T-cell (primary cell): ENCODE results near the gene ZNF608. TPM values are rescaled to one million over a fixed set of nuclear protein-coding genes. Genes with fewer than 3 reads are reported as not detected.
A peak's percentile ranks its signal among the peaks of the same experiment; 100 is the strongest.

ENCODE experiments used
- ATAC-seq, 4 experiments: fragments of 200-7000 bp in 3 of 4; fragments of 150-1000 bp in 1 of 4; cut with Tn5 transposase; replicated peaks in 1 of 4; 1 replicate in 3 of 4; 2 replicates in 1 of 4; pipeline ENCODE4 v1.10.0; 2021; ENCODE audit warnings: moderate library complexity in 3 of 4, mild to moderate bottlenecking in 2 of 4, moderate number of reproducible peaks in 1 of 4
- CTCF ChIA-PET, 2 donors: fragments of 300-600 bp; sonication (Branson Sonifier 250); formaldehyde crosslinking; loops; one replicate each; lab custom pipeline; 2022; ENCODE audit warnings: antibody characterized with exemption in 2 of 2; lab: Charles Lee
- POLR2A ChIA-PET, 2 donors: fragments of 300-600 bp; sonication (Branson Sonifier 250); formaldehyde crosslinking; loops; one replicate each; lab custom pipeline; 2022; ENCODE audit warnings: antibody characterized with exemption in 2 of 2; lab: Charles Lee
- DNase-seq, 35 experiments: peaks; one replicate each; pipeline versions ENCODE4 v3.0.0 to v3.0.0-alpha.2; 2013 to 2023
- H3K27ac ChIP-seq: one replicate; pipeline ENCODE4 v1.5.1; 2013; ENCODE audit warnings: low read length
- H3K27me3 ChIP-seq, 2 experiments: replicated peaks in 1 of 2; 1 replicate in 1 of 2; 2 replicates in 1 of 2; pipeline versions ENCODE4 v1.6.1 to v1.7.0; 2013; ENCODE audit warnings: low read length in 1 of 2, mixed read lengths in 1 of 2; ENCODE audit not compliant: control insufficient read depth in 2 of 2, insufficient read depth in 2 of 2; ENCODE audit errors: extremely low read depth in 1 of 2
- H3K36me3 ChIP-seq, 2 donors: 1 replicate in 1 of 2; 2 replicates in 1 of 2; pipeline versions ENCODE4 v1.6.1 to v1.7.0; 2013; ENCODE audit warnings: low read length in 1 of 2; ENCODE audit not compliant: control insufficient read depth in 2 of 2, insufficient read depth in 1 of 2; ENCODE audit errors: extremely low read depth in 1 of 2
- H3K4me1 ChIP-seq, 2 experiments: 1 replicate in 1 of 2; 2 replicates in 1 of 2; pipeline versions ENCODE4 v1.6.1 to v1.7.0; 2013; ENCODE audit warnings: low read length in 2 of 2, mixed read lengths in 1 of 2; ENCODE audit not compliant: insufficient read depth in 2 of 2, control insufficient read depth in 1 of 2; ENCODE audit errors: extremely low read depth in 1 of 2
- H3K4me3 ChIP-seq, 2 donors: 1 replicate in 1 of 2; 2 replicates in 1 of 2; pipeline versions ENCODE4 v1.5.1 to v1.7.0; 2013; ENCODE audit warnings: mild to moderate bottlenecking in 2 of 2, low read length in 1 of 2, moderate library complexity in 1 of 2; ENCODE audit not compliant: control insufficient read depth in 1 of 2; ENCODE audit errors: extremely low read depth in 1 of 2
- H3K9me3 ChIP-seq: 2 replicates; pipeline ENCODE4 v1.7.0; 2013
- H3K27ac Mint-ChIP-seq, 2 donors: one replicate each; pipeline ENCODE4 v1.8.0; 2020 to 2021; ENCODE audit warnings: mild to moderate bottlenecking in 2 of 2, mixed read lengths in 2 of 2
- H3K27me3 Mint-ChIP-seq, 2 donors: one replicate each; pipeline ENCODE4 v1.8.0; 2021 to 2022; ENCODE audit warnings: mixed read lengths in 2 of 2
- H3K36me3 Mint-ChIP-seq: one replicate; pipeline ENCODE4 v1.8.0; 2021; ENCODE audit warnings: mixed read lengths
- H3K4me1 Mint-ChIP-seq, 3 donors: one replicate each; pipeline ENCODE4 v1.8.0; 2020 to 2022; ENCODE audit warnings: mixed read lengths in 3 of 3, mild to moderate bottlenecking in 1 of 3
- H3K4me3 Mint-ChIP-seq, 3 donors: one replicate each; pipeline ENCODE4 v1.8.0; 2020 to 2022; ENCODE audit warnings: mild to moderate bottlenecking in 3 of 3, mixed read lengths in 3 of 3, moderate library complexity in 3 of 3
- H3K9me3 Mint-ChIP-seq, 3 donors: one replicate each; pipeline ENCODE4 v1.8.0; 2020 to 2022; ENCODE audit warnings: mixed read lengths in 3 of 3
- WGBS: methylation state at CpG from one replicate; pipeline ENCODE4 v1.1.5; 2013; ENCODE audit warnings: missing lambda C conversion rate; ENCODE audit not compliant: insufficient coverage; 5-methylcytosine and 5-hydroxymethylcytosine counted together
- total RNA-seq, 35 experiments: library from RNA in 6 of 35; stranded (reverse) in 6 of 35; fragments of 120-200 nt in 1 of 35; gene quantifications; one replicate each; pipeline versions ENCODE4 v1.2.1 to v1.2.4 and lab custom pipeline; 2013 to 2026

ZNF608 gene
- total RNA-seq, 5 donors from 2014 or later (not counting 1 experiment from before 2014, with no cell fraction given): 0.26 to 1.3 (median 0.49) TPM

GRCh38 chr5:124747791-124748686 lies 1.6 kb upstream of the ZNF608 start:
- POLR2A ChIA-PET: no interaction called here
- Mint-ChIP-seq H3K4me1 (peaks cover 25 to 32% (median 27%) of the 10 kb centered on the region in 3 donors), H3K36me3 (no peaks in the 10 kb centered on the region), H3K4me3 (peak overlapping the region; percentile 9 to 73 (median 65)), H3K27me3 (peaks cover 29 to 52% of the 10 kb centered on the region in 2 donors), H3K27ac (no peak overlapping the region), H3K9me3 (peaks cover 0 to 3% (median 0%) of the 10 kb centered on the region in 3 donors)
- CTCF ChIA-PET: interaction anchor here in 1 of 2 donors (0.6 kb wide), 2 partner anchors 131 to 151 kb away, joined by 3 read pairs; no protein-coding TSS in a partner anchor
- Histone ChIP-seq H3K9me3 (no peaks in the 10 kb centered on the region), H3K27me3 (peaks cover 0 to 27% of the 10 kb centered on the region in 2 experiments), H3K4me3 (peak overlapping the region in 1 of 2 donors; percentile 77), H3K4me1 (peaks cover 9 to 11% of the 10 kb centered on the region in 2 experiments), H3K27ac (no peak overlapping the region), H3K36me3 (no peaks in the 10 kb centered on the region)
- peak in 1 of 35 experiments; percentile 6 for DNase-seq
- 17% methylated on average over 1 of the region's 17 CpGs for WGBS
- ATAC-seq: peak in 1 of 4 experiments; percentile 42

- Histone ChIP-seq H3K9me3 (no peaks in the 10 kb centered on the region), H3K27ac (no peak overlapping the region), H3K4me3 (peak overlapping the region in 1 of 2 donors; percentile 77), H3K4me1 (peaks cover 9 to 11% of the 10 kb centered on the region in 2 experiments), H3K36me3 (no peaks in the 10 kb centered on the region), H3K27me3 (peaks cover 0 to 27% of the 10 kb centered on the region in 2 experiments)
- peak overlapping the region in 1 of 2 donors; percentile 37 for H3K27ac Mint-ChIP-seq
- ChIA-PET CTCF (no interaction called here), POLR2A (no interaction called here)
- peak overlapping the region; percentile 37 to 73 (median 65) for H3K4me3 Mint-ChIP-seq
- H3K4me1 Mint-ChIP-seq: peaks cover 25 to 32% (median 27%) of the 10 kb centered on the region in 3 donors
- H3K27me3 Mint-ChIP-seq: peaks cover 29 to 52% of the 10 kb centered on the region in 2 donors
- H3K36me3 Mint-ChIP-seq: no peaks in the 10 kb centered on the region
- 0% methylated on average over 3 of the region's 32 CpGs for WGBS
- ATAC-seq (no peak), DNase-seq (peak in 3 of 35 experiments; percentile 6 to 24 (median 7))
- H3K9me3 Mint-ChIP-seq: peaks cover 0 to 3% (median 0%) of the 10 kb centered on the region in 3 donors
These were observed 714 bp upstream of the ZNF608 start for GRCh38 chr5:124746916-124747790.

GRCh38 chr5:124745007-124745927 lies 1.2 kb downstream of the ZNF608 start:
- Mint-ChIP-seq H3K4me1 (peaks cover 25 to 32% (median 27%) of the 10 kb centered on the region in 3 donors), H3K9me3 (no peaks in the 10 kb centered on the region), H3K27ac (no peak overlapping the region), H3K27me3 (peaks cover 29 to 39% of the 10 kb centered on the region in 2 donors), H3K4me3 (no peak overlapping the region), H3K36me3 (no peaks in the 10 kb centered on the region)
- H3K4me3 ChIP-seq: no peak overlapping the region
- CTCF ChIA-PET: no interaction called here
- peaks cover 0 to 27% of the 10 kb centered on the region in 2 experiments for H3K27me3 ChIP-seq
- POLR2A ChIA-PET: no interaction called here
- H3K27ac ChIP-seq: no peak overlapping the region
- H3K4me1 ChIP-seq: peaks cover 9 to 11% of the 10 kb centered on the region in 2 experiments
- WGBS: 80% methylated on average over 2 of the region's 8 CpGs
- DNase-seq (no peak), ATAC-seq (no peak)
- H3K9me3 ChIP-seq: no peaks in the 10 kb centered on the region
- no peaks in the 10 kb centered on the region for H3K36me3 ChIP-seq

GRCh38 chr5:124744170-124744971 lies 2.1 kb downstream of the ZNF608 start:
- ATAC-seq (no peak), DNase-seq (no peak)
- Mint-ChIP-seq H3K27me3 (peaks cover 29 to 44% of the 10 kb centered on the region in 2 donors), H3K36me3 (no peaks in the 10 kb centered on the region), H3K9me3 (no peaks in the 10 kb centered on the region), H3K4me1 (peaks cover 25 to 32% (median 27%) of the 10 kb centered on the region in 3 donors), H3K27ac (no peak overlapping the region), H3K4me3 (no peak overlapping the region)
- Histone ChIP-seq H3K36me3 (no peaks in the 10 kb centered on the region), H3K27me3 (peaks cover 0 to 27% of the 10 kb centered on the region in 2 experiments), H3K27ac (no peak overlapping the region), H3K4me3 (no peak overlapping the region), H3K9me3 (no peaks in the 10 kb centered on the region), H3K4me1 (peaks cover 9 to 11% of the 10 kb centered on the region in 2 experiments)
- ChIA-PET POLR2A (no interaction called here), CTCF (no interaction called here)
- 39% methylated on average over 18 of the region's 27 CpGs for WGBS

GRCh38 chr5:124743602-124744169 lies 2.8 kb downstream of the ZNF608 start:
- Histone ChIP-seq H3K4me3 (no peak overlapping the region), H3K36me3 (no peaks in the 10 kb centered on the region), H3K9me3 (no peaks in the 10 kb centered on the region), H3K27ac (no peak overlapping the region), H3K4me1 (peaks cover 5 to 11% of the 10 kb centered on the region in 2 experiments), H3K27me3 (peaks cover 0 to 20% of the 10 kb centered on the region in 2 experiments)
- Mint-ChIP-seq H3K4me1 (peaks cover 21 to 28% (median 23%) of the 10 kb centered on the region in 3 donors), H3K27ac (no peak overlapping the region), H3K4me3 (no peak overlapping the region), H3K9me3 (no peaks in the 10 kb centered on the region), H3K27me3 (peaks cover 25 to 43% of the 10 kb centered on the region in 2 donors), H3K36me3 (no peaks in the 10 kb centered on the region)
- ATAC-seq (no peak), DNase-seq (no peak)
- 7% methylated on average over 2 of the region's 5 CpGs for WGBS
- ChIA-PET POLR2A (no interaction called here), CTCF (no interaction called here)
